CD14-positive monocyte (primary cell): Measurements from ENCODE around the gene AQP7. TPM values are rescaled to one million over a fixed set of nuclear protein-coding genes. Genes with fewer than 3 reads are reported as not detected.

Experiments
- DNase-seq, 3 donors: peaks; one replicate each; pipeline ENCODE4 v3.0.0-alpha.2; 2011 to 2022
- H2AFZ ChIP-seq: 2 replicates; pipeline ENCODE4 v1.6.0; 2012; ENCODE audit warnings: mild to moderate bottlenecking, low read depth, low read length, inconsistent platforms; ENCODE audit not compliant: insufficient read depth, poor library complexity, severe bottlenecking
- H3K27ac ChIP-seq, 2 donors: 1 replicate in 1 of 2; 2 replicates in 1 of 2; pipeline ENCODE4 v1.5.1; 2012 to 2013; ENCODE audit warnings: low read length in 2 of 2, control low read depth in 1 of 2, inconsistent platforms in 1 of 2, low read depth in 1 of 2, mild to moderate bottlenecking in 1 of 2
- H3K27me3 ChIP-seq, 2 donors: one replicate each; pipeline versions ENCODE4 v1.6.0 to v1.6.1; 2011 to 2013; ENCODE audit warnings: low read length in 2 of 2; ENCODE audit not compliant: control insufficient read depth in 2 of 2, insufficient read depth in 2 of 2
- H3K36me3 ChIP-seq, 2 donors: replicated peaks in 1 of 2; 1 replicate in 1 of 2; 2 replicates in 1 of 2; pipeline versions ENCODE4 v1.5.1 to v1.6.1; 2012 to 2013; ENCODE audit warnings: low read length in 2 of 2, control low read depth in 1 of 2, inconsistent platforms in 1 of 2, mild to moderate bottlenecking in 1 of 2; ENCODE audit not compliant: insufficient read depth in 2 of 2, control insufficient read depth in 1 of 2
- H3K4me1 ChIP-seq, 2 donors: 1 replicate in 1 of 2; 2 replicates in 1 of 2; pipeline versions ENCODE4 v1.5.1 to v1.6.1; 2012 to 2013; ENCODE audit warnings: low read length in 2 of 2, control low read depth in 1 of 2, inconsistent platforms in 1 of 2, mild to moderate bottlenecking in 1 of 2, moderate library complexity in 1 of 2; ENCODE audit not compliant: insufficient read depth in 2 of 2, control insufficient read depth in 1 of 2
- H3K4me2 ChIP-seq: replicated peaks from 2 replicates; pipeline ENCODE3; 2012; ENCODE audit warnings: low read length, moderate library complexity, mild to moderate bottlenecking; ENCODE audit not compliant: poor library complexity, severe bottlenecking; ENCODE audit errors: extremely low read depth
- H3K4me3 ChIP-seq, 3 experiments: fragments of 200-600 bp in 1 of 3; sonication (generic) in 1 of 3; replicated peaks in 1 of 3; 1 replicate in 2 of 3; 2 replicates in 1 of 3; pipeline ENCODE4 v1.5.1; 2011 to 2013; ENCODE audit warnings: low read length in 3 of 3, mild to moderate bottlenecking in 3 of 3, control low read depth in 2 of 3, low read depth in 2 of 3, inconsistent platforms in 1 of 3, moderate library complexity in 1 of 3
- H3K79me2 ChIP-seq: 2 replicates; pipeline ENCODE4 v1.6.0; 2012; ENCODE audit warnings: mild to moderate bottlenecking, control low read depth, inconsistent platforms, low read length, moderate library complexity; ENCODE audit not compliant: insufficient read depth
- H3K9ac ChIP-seq: 2 replicates; pipeline ENCODE4 v1.6.0; 2017; ENCODE audit warnings: low read length, mild to moderate bottlenecking; ENCODE audit not compliant: insufficient read depth, poor library complexity, severe bottlenecking
- H3K9me3 ChIP-seq, 2 donors: replicated peaks in 1 of 2; 1 replicate in 1 of 2; 2 replicates in 1 of 2; pipeline versions ENCODE4 v1.5.1 to v1.6.1; 2012 to 2013; ENCODE audit warnings: low read length in 2 of 2, control low read depth in 1 of 2; ENCODE audit not compliant: control insufficient read depth in 1 of 2, insufficient read depth in 1 of 2
- H4K20me1 ChIP-seq: 2 replicates; pipeline ENCODE4 v1.6.0; 2012; ENCODE audit warnings: mild to moderate bottlenecking, low read length, control low read depth, moderate library complexity; ENCODE audit not compliant: insufficient read depth
- H3K27ac Mint-ChIP-seq, 7 donors: one replicate each; pipeline ENCODE4 v1.8.0; 2020; ENCODE audit warnings: mild to moderate bottlenecking in 7 of 7, mixed read lengths in 7 of 7, moderate library complexity in 6 of 7, inconsistent platforms in 2 of 7
- H3K27me3 Mint-ChIP-seq, 3 donors: one replicate each; pipeline ENCODE4 v1.8.0; 2021 to 2022; ENCODE audit warnings: low read depth in 3 of 3, mild to moderate bottlenecking in 3 of 3, mixed read lengths in 3 of 3, moderate library complexity in 3 of 3, inconsistent platforms in 1 of 3
- H3K36me3 Mint-ChIP-seq, 2 donors: one replicate each; pipeline ENCODE4 v1.8.0; 2020; ENCODE audit warnings: mixed read lengths in 2 of 2, inconsistent platforms in 1 of 2, mild to moderate bottlenecking in 1 of 2
- H3K4me1 Mint-ChIP-seq: one replicate; pipeline ENCODE4 v1.8.0; 2020; ENCODE audit warnings: mild to moderate bottlenecking, mixed read lengths
- H3K4me3 Mint-ChIP-seq, 2 donors: one replicate each; pipeline ENCODE4 v1.8.0; 2020; ENCODE audit warnings: mild to moderate bottlenecking in 2 of 2, mixed read lengths in 2 of 2, moderate library complexity in 1 of 2
- H3K9me3 Mint-ChIP-seq, 7 donors: one replicate each; pipeline ENCODE4 v1.8.0; 2020 to 2022; ENCODE audit warnings: mixed read lengths in 7 of 7, mild to moderate bottlenecking in 6 of 7, moderate library complexity in 6 of 7, inconsistent platforms in 2 of 7
- WGBS: methylation state at CpG from one replicate; pipeline ENCODE4 v1.1.5; 2013; ENCODE audit warnings: missing lambda C conversion rate; ENCODE audit not compliant: insufficient coverage; 5-methylcytosine and 5-hydroxymethylcytosine counted together
- intact Hi-C, 2 donors: fragments of 100-400 bp; cut with micrococcal nuclease; formaldehyde crosslinking; loops; one replicate each; pipeline versions ENCODE4 v1.15.0 to v1.15.1; 2023
- polyA plus RNA-seq, 3 donors: library from polyadenylated mRNA; depleted of rRNA in 1 of 3; unstranded in 2 of 3; stranded (reverse) in 1 of 3; fragments of 300-500 nt in 2 of 3; fragments of >200 nt in 1 of 3; fragmentation: Illumina TruSeq in 2 of 3; gene quantifications; 1 replicate in 2 of 3; 2 replicates in 1 of 3; pipeline ENCODE4 v1.2.3, GENCODE V29; 2012 to 2021
- TF ChIP-seq, protein P1 (sequence below): fragments of 200-600 bp; IDR thresholded peaks from one replicate; pipeline ENCODE4 v1.8.0; 2022; ENCODE audit warnings: antibody characterized with exemption, mild to moderate bottlenecking

AQP7 gene
- polyA plus RNA-seq, 3 donors = not detected

DNA sequence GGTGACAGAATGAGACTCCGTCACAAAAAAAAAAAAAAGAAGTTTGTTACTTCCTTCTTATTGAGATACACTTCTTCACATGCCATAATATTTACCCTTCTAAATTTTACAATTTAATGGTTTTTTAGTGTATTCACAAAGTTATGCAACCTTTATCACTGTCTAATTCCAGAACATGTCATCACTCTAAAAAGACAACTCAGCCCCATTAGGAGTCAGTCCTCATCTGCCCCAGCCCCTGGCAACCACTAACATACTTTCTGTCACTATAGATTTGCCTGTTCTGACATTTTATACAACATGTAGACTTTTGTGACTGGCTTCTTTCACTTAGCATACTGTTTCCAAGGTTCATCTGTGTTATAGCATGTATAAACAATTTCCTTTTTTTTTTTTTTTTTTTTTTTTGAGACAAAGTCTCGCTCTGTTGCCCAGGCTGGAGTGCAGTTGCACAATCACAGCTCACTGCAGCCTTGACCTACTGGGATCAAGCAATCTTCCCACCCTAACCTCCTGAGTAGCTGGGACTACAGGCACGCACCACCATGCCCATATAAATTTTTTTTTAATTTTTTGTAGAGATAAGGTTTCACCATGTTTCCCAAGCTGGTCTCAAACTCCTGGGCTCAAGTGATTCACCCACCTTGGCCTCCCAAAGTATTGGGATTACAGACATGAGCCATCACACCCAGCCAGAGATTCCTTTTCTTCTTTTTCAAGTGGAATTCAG is 27.1 kb upstream of the AQP7 start:
- Histone ChIP-seq H3K4me3 (no peak overlapping the region), H3K9ac (no peak overlapping the region), H3K4me2 (no peak overlapping the region), H3K79me2 (no peaks in the 10 kb centered on the region), H3K27ac (no peak overlapping the region), H2AFZ (no peak overlapping the region), H3K9me3 (no peaks in the 10 kb centered on the region), H3K36me3 (no peaks in the 10 kb centered on the region), H3K4me1 (no peaks in the 10 kb centered on the region), H3K27me3 (no peaks in the 10 kb centered on the region), H4K20me1 (no peaks in the 10 kb centered on the region)
- Mint-ChIP-seq H3K4me3 (no peak overlapping the region), H3K36me3 (no peaks in the 10 kb centered on the region), H3K27ac (peak overlapping the region in 1 of 7 donors; percentile 52), H3K27me3 (peaks cover 0 to 2% (median 1%) of the 10 kb centered on the region in 3 donors), H3K4me1 (peaks cover 5% of the 10 kb centered on the region), H3K9me3 (peaks cover 0 to 3% (median 0%) of the 10 kb centered on the region in 7 donors)
- WGBS = no CpG with 5 or more reads among the region's 3 CpGs
- TF ChIP-seq, protein P1, sequence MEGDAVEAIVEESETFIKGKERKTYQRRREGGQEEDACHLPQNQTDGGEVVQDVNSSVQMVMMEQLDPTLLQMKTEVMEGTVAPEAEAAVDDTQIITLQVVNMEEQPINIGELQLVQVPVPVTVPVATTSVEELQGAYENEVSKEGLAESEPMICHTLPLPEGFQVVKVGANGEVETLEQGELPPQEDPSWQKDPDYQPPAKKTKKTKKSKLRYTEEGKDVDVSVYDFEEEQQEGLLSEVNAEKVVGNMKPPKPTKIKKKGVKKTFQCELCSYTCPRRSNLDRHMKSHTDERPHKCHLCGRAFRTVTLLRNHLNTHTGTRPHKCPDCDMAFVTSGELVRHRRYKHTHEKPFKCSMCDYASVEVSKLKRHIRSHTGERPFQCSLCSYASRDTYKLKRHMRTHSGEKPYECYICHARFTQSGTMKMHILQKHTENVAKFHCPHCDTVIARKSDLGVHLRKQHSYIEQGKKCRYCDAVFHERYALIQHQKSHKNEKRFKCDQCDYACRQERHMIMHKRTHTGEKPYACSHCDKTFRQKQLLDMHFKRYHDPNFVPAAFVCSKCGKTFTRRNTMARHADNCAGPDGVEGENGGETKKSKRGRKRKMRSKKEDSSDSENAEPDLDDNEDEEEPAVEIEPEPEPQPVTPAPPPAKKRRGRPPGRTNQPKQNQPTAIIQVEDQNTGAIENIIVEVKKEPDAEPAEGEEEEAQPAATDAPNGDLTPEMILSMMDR = no peak
- intact Hi-C loops = no loop called here
- no peak for DNase-seq

GRCh38 chr9:33426843-33427293 is 24.5 kb upstream of the AQP7 start:
- Mint-ChIP-seq H3K4me3 (no peak overlapping the region), H3K27ac (no peak overlapping the region), H3K9me3 (peaks cover 0 to 3% (median 0%) of the 10 kb centered on the region in 7 donors), H3K27me3 (peaks cover 0 to 2% (median 1%) of the 10 kb centered on the region in 3 donors), H3K36me3 (no peaks in the 10 kb centered on the region), H3K4me1 (peaks cover 5% of the 10 kb centered on the region)
- Histone ChIP-seq H3K9me3 (no peaks in the 10 kb centered on the region), H3K79me2 (no peaks in the 10 kb centered on the region), H3K4me1 (no peaks in the 10 kb centered on the region), H3K36me3 (no peaks in the 10 kb centered on the region), H2AFZ (no peak overlapping the region), H3K27me3 (no peaks in the 10 kb centered on the region), H3K4me2 (no peak overlapping the region), H3K27ac (no peak overlapping the region), H3K4me3 (no peak overlapping the region), H3K9ac (no peak overlapping the region), H4K20me1 (no peaks in the 10 kb centered on the region)
- TF ChIP-seq, protein P1 = no peak
- WGBS = 92% methylated on average over 7 of the region's 7 CpGs
- DNase-seq = no peak
- intact Hi-C loops = no loop called here
